Dermis blood vessel endothelial cell (primary cell): Measurements from ENCODE around the gene MSH2. TPM values are rescaled to one million over a fixed set of nuclear protein-coding genes. Genes with fewer than 3 reads are reported as not detected.
"Not testable (repeated sequence)": the region's sequence is repeated elsewhere in the genome, so short reads cannot be mapped to it uniquely, and the experiment has no call there.

Experiments
- DNase-seq: peaks from one replicate; pipeline ENCODE4 v3.0.0; 2010
- total RNA-seq: library from RNA; depleted of rRNA; stranded (reverse); fragments of >200 nt; gene quantifications from 2 replicates; pipeline ENCODE4 v1.2.3, GENCODE V29; 2014

Gene MSH2
- total RNA-seq, 1 donor from 2014 or later, result 37.3 TPM

DNA sequence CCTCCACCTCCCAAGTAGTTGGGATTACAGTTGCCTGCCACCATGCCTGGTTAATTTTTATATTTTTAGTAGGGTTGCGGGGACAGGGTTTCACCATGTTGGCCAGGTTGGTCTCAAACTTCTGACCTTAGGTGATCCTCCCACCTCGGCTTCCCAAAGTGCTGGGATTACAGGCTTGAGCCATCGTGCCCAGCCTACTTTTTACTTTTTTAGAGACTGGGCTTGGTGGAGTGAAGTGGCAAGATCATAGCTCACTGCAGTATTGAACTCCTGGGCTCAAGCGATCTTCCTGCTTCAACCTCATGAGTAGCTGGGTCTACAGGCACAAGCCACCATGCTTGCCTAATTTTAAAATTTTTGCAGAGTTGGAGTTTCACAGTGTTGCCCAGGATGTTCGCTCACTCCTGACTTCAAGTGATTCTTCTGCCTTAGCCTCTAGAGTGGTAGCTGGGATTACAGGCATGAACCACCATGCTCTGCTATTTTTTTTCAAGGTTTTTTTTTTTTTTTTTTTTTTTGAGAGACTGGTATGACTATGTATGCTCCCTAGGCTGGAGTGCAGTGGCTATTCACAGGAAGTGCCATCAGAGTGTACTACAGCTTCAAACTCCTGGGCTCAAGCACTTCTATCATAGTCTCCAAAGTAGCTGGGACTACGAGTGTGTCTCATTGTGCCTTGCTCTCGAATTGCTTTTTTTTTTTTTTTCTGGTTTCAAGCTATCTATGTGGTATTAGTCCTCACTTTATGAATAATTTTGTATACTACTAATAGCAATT lies 11.9 kb downstream of the MSH2 start:
- DNase-seq, result no peak

GRCh38 chr2:47420214-47420613 lies 17.3 kb downstream of the MSH2 start:
- no peak for DNase-seq

- DNase-seq, result not testable (repeated sequence)
Observed at GRCh38 chr2:47420683-47421082, 17.7 kb downstream of the MSH2 start.

DNA sequence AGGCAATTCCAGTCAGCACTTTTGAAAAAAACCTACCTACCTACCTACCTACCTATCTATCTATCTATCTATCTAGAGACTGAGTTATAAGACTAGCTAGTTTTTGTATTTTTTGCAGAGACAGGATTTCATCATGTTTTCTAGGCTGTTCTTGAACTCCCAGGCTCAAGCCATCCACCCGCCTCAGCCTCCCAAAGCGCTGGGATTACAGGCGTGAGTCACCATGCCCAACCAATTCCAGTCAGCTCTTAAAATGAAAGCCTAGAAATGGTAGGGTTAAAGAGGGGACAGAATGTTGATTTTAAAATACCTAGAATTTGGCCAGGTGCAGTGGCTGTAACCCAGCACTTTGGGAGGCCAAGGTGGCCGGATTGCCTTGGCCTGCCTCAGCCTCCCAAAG lies 19.1 kb downstream of the MSH2 start:
- no peak for DNase-seq

- peak; percentile 13 for DNase-seq
Observed at GRCh38 chr2:47422560-47422959, 19.6 kb downstream of the MSH2 start.

DNA sequence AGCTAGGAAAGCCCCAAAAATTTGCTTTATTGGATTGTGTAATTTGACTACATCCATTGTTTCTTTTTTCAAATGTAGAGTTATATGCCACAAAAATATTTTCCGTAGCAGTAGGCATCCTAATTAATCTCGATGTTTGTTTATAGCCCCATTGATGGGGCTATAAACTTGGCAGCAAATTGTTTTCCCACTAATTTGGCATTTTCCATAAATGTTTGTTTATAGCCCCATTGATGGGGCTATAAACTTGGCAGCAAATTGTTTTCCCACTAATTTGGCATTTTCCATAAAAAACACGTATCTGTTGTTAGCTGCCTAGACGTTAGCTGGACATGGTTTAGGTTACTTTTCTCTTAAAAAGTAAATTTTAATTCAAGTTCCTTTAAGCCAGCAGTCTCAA lies 23.8 kb downstream of the MSH2 start:
- no peak for DNase-seq

GRCh38 chr2:47429795-47430194 lies 26.8 kb downstream of the MSH2 start:
- peak; percentile 42 for DNase-seq

DNA sequence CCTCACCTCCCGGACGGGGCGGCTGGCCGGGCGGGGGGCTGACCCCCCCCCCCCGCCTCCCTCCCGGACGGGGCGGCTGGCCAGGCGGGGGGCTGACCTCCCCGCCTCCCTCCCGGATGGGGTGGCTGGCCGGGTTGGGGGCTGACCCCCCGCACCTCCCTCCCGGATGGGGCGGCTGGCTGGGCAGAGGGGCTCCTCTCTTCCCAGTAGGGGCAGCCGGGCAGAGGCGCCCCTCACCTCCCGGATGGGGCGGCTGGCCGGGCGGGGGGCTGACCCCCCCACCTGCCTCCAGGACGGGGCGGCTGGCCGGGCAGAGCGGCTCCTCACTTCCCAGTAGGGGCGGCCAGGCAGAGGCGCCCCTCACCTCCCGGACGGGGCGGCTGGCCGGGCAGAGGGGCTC lies 30.1 kb downstream of the MSH2 start:
- DNase-seq, result not testable (repeated sequence)

DNA sequence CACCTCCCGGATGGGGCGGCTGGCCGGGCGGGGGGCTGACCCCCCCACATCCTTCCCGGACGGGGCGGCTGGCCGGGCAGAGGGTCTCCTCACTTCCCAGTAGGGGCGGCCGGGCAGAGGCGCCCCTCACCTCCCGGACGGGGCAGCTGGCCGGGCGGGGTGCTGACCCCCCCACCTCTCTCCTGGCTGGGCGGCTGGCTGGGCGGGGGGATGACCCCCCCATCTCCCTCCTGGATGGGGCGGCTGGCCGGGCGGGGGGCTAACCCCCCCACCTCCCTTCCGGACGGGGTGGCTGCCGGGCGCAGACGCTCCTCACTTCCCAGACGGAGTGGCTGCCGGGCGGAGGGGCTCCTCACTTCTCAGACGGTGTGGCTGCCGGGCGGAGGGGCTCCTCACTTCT lies 30.5 kb downstream of the MSH2 start:
- DNase-seq, result not testable (repeated sequence)

GRCh38 chr2:47437287-47437686 lies 34.3 kb downstream of the MSH2 start:
- peak; percentile 68 for DNase-seq

DNA sequence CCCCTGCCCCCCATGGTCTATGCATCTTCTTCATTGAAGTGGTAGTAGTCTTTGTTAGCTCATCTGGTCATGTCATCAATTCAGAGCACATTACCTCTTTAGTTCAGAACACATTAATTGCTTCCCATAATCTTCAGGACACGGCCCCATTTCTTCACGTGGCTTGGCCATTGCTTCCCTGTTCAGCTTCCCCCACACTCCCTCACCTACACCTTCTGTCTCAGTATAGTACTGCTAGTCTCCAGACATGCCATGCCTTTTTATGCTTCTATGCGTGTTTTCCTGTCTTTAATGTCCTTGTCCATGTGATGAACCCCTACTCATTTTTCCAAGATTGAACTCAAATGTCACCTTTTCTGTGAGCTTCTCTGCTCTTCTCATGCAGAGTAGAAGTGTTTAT lies 35.1 kb downstream of the MSH2 start:
- DNase-seq, result no peak

DNA sequence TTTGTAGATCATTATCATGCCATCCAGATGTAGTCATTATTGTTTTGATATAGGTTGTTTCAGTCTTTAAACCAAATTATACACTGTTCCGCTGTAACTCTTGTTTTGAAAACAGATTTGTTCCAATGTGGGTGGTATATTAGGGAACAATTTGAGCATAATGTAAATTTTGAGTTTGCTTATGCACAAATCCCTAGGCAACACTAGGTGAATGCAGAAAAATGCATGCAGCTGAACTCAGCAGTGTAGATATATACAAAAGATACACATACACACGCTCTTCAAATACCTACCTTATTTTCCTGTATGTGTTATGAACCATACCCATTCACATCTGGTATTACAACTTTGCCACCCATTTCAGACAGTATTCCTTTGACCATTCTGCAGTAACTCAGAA lies 35.8 kb downstream of the MSH2 start:
- no peak for DNase-seq

GRCh38 chr2:47451790-47452189 lies 48.8 kb downstream of the MSH2 start:
- no peak for DNase-seq

GRCh38 chr2:47452761-47453160 lies 49.8 kb downstream of the MSH2 start:
- no peak for DNase-seq

GRCh38 chr2:47454818-47455217 lies 51.9 kb downstream of the MSH2 start:
- not testable (repeated sequence) for DNase-seq

DNA sequence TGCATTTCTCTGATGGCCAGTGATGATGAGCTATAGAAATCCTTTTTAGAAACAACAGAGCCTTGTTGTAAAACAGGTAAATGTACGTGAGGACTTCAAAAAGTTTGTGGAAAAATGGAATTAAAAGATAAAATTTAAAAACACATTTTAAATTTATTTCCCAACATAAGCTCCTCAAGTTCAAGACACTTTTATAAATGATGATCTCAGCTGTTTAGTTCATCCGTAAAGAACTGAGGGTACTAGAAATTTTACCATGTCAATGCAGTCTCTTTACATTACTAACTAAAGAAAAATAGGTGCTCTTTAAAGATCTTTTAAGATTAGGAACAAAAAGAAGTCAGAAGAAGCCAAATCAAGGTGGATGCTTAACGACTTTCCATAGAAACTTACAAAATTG lies 52.5 kb downstream of the MSH2 start:
- DNase-seq, result no peak

- DNase-seq, result no peak
Observed at GRCh38 chr2:47456851-47457250, 53.9 kb downstream of the MSH2 start.

- DNase-seq, result no peak
Observed at GRCh38 chr2:47457268-47457667, 54.3 kb downstream of the MSH2 start.

- no peak for DNase-seq
Observed at GRCh38 chr2:47459021-47459420, 56.1 kb downstream of the MSH2 start.

DNA sequence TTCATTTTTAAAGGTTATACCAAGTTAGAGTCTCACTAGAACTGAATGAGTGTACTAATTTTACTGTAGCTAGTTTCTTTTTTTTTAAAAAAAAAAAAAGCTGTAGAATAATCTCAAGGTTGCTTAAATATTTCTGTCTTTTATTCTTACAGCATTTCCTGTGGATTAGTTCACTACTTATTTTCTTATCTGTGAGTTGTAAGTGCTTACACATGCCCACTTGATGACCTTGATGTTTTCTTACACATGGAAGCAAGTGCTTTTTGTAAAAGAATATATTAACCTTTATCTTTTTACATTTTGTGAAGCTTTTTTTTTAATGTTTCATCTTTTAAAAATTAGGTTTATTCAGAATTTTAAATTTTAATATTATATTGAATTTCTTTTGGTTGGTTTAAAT lies 57.8 kb downstream of the MSH2 start:
- no peak for DNase-seq

GRCh38 chr2:47471429-47472116 lies 68.6 kb downstream of the MSH2 start:
- no peak for DNase-seq

- DNase-seq, result no peak
Observed at GRCh38 chr2:47479863-47480262, 76.9 kb downstream of the MSH2 start.

- no peak for DNase-seq
Observed at GRCh38 chr2:47483191-47483590, 80.2 kb downstream of the MSH2 start.

DNA sequence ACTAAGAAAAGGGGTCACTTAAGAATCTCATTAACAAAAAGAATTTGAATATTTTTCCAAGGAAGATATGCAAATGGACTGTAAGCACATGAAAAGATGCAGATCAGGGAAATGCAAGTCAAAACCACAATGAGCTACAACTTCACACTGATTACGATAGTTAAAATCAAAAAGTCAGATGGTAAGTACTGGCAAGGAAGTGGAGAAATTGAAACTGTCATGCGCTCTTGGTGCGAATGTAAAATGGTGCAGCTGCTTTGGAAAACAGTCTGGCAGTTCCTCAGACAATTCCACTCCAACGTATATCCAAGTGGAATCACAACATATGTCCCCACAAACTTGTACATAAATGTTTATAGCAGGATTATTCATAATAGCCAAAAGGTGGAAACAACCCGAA lies 81.4 kb downstream of the MSH2 start:
- no peak for DNase-seq
